AG10803 (cell line): ENCODE data around the gene GLDN.

Experiments used
- DNase-seq: peaks from one replicate; pipeline ENCODE4 v3.0.0; 2010; ENCODE audit warnings: low read depth
- H3K4me3 ChIP-seq: 2 replicates; pipeline ENCODE4 v1.5.1; 2011; ENCODE audit warnings: mild to moderate bottlenecking, low read length, control low read depth
- CTCF ChIP-seq: conservative IDR thresholded peaks from 2 replicates; pipeline ENCODE4 v1.5.1; 2011; ENCODE audit warnings: mild to moderate bottlenecking, low read length, control low read depth, inconsistent platforms

GLDN gene

GRCh38 chr15:51341366-51342226 is at the start of gene GLDN:
Gene GLDN, plus strand, starts transcription at chr15:51341655. Its CDS starts 30 bp downstream, at chr15:51341685.
- peak; percentile 12 for DNase-seq
- peak within 1 kb of the TSS; percentile 45 for H3K4me3 ChIP-seq
- no peak for TF ChIP-seq CTCF

GRCh38 chr15:51298620-51299019 is 42.8 kb upstream of the GLDN start:
- no peak for TF ChIP-seq CTCF
- DNase-seq = no peak

GRCh38 chr15:51299187-51300015 is 42.1 kb upstream of the GLDN start:
- H3K4me3 ChIP-seq = no peak overlapping the region
- DNase-seq = no peak
- TF ChIP-seq CTCF = no peak

More at GRCh38 chr15:51298620-51299019, 42.8 kb upstream of the GLDN start:
- no peak overlapping the region for H3K4me3 ChIP-seq

GRCh38 chr15:51302480-51302879 is 39.0 kb upstream of the GLDN start:
- DNase-seq = no peak
- no peak overlapping the region for H3K4me3 ChIP-seq
- no peak for TF ChIP-seq CTCF

- TF ChIP-seq CTCF = no peak
- no peak for DNase-seq
- no peak overlapping the region for H3K4me3 ChIP-seq
Observed at GRCh38 chr15:51303462-51303980, 37.9 kb upstream of the GLDN start.

DNA sequence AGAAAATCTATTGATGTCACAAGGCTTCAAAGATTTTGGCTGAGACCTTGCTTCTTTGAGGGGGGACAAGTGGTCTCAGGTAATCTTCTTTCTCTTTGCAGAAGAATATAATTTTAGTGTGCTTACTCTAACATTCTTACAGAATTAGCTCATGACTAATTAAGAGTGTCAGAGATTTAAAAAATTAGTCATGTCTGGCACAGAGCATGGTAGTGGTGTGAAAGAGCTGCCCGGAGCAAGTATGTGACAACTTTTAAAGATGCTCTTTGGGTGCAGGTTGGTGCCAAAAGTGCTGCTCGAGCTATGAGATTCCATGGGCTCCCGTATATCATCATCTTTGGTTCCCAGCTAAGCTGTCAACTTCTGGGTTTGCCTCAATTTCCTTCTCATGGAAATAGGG is 34.1 kb upstream of the GLDN start:
- DNase-seq = no peak
- TF ChIP-seq CTCF = no peak
- no peak overlapping the region for H3K4me3 ChIP-seq
